ENCODE results near the gene PDSS1.
A peak's percentile ranks its signal among the peaks of the same experiment; 100 is the strongest.

Gene PDSS1

DNA sequence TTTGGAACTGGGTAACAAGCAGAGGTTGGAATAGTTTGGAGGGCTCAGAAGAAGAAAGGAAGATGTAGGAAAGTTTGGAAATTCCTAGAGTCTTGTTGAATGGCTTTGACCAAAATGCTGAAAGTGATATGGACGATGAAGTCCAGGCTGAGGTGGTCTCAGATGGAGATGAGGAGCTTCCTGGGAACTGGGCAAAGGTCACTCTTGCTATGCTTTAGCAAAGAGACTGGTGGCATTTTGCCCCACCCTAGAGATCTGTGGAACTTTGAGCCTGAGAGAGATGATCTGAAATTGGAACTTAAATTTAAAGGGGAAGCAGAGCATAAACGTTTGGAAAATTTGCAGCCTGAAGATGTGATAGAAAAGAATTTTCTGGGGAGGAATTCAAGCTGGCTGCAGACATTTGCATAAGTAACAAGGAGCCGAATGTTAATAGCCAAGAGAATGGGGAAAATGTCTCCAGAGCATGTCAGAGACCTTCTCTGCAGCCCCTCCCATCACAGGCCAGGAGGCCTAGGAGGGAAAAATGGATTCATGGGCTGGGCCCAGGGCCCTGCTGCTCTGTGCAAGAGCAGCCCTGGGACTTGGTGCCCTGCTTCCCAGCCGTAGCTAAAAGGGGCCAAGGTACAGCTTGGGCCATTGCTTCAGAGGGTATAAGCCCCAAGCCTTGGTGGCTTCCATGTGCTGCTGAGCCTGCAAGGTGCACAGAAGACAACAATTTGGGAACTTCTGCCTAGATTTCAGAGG lies 3.6 kb downstream of the PDSS1 start:
- DNase-seq, result no peak

DNA sequence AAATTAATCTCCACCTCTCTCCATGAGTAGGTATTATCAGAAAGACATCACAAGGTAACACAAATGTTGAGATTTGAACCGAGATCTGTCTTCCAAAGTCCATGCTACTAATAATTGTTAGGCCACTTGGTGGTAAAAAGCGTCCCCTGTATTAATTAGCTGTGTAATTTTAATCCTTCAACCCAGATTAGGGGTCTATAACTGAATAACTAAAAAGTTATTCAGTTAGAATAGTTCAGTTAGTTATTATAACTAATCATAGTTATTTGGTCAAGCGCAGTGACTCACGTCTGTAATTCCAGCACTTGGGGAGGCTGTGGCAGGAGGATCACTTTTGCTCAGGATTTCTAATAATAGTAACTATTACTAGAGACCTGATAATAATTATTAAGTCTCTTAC lies 5.6 kb downstream of the PDSS1 start:
- peak; percentile 3 for DNase-seq

DNA sequence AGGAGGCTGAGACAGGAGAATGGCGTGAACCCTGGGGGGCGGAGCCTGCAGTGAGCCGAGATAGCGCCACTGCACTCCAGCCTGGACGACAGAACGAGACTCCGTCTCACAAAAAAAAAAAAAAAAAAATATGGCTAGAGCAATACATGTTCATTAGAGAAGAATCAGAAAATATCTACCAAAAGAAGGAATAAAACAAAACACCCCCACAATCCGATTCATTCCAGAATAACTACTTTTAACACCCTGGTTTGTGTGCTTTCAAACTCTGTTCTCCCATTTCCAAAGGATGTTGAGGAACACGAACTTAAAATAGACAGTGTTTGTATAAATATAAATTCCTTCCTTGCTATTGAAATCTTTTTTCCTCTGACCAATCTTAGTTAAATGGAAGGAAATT lies 6.5 kb downstream of the PDSS1 start:
- DNase-seq, result no peak

DNA sequence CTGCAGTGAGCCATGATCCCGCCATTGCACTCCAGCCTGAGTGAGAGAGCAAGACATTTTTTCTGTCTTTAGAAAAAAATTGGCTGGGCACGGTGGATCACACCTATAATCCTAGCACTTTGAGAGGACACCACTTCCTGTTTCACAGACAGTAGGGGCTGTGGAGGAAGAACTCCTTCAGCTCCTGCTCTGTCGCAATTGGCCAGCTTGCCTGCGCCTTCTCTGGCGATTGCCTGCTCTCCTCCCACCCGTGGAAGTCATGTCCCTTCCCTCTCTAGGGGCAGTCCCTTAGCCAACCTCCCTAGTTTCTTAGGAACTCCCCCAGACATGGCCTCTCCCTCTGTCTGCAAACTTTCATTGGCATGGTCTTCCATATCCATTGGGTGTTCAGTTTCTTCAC lies 8.7 kb downstream of the PDSS1 start:
- DNase-seq, result no peak

DNA sequence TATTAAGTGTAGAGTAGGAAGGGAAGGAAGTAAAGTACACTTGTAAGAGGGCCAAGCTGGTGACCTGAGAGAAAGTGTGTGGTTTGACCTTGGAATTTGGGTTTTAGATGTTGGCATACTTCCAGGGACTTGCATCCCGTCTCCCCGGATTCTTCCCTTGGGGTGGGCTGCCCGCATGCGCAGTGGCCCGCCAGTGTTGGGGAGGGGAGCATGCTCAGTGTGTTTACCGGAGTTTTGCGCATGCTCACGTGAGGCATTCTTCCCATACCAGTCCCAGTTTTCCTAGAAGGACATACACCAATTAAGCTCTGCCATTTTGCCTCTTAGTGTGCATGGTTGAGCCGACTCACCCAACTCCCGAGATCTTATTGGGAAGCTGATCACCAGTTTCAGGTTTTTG lies 9.4 kb downstream of the PDSS1 start:
- DNase-seq, result no peak

DNA sequence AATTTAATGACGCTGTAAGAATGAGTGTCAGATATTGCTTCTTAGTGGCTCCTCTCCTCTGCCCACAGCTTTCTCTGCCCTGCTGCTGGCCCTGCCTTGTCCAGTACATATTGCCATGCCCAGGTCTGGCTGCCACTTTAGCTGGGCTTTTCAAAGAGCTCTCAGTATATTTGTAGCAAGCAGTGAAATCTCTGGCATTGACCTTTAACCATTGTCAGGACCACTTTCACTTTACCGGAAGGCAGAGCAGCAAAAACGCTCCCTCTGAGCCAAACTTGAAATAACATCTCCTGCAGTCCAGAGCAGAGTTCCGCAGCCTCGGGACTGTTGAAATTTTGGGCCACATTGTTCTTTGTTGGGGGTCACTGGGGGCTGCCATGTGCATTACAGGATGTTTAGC lies 13.8 kb downstream of the PDSS1 start:
- DNase-seq, result no peak

DNA sequence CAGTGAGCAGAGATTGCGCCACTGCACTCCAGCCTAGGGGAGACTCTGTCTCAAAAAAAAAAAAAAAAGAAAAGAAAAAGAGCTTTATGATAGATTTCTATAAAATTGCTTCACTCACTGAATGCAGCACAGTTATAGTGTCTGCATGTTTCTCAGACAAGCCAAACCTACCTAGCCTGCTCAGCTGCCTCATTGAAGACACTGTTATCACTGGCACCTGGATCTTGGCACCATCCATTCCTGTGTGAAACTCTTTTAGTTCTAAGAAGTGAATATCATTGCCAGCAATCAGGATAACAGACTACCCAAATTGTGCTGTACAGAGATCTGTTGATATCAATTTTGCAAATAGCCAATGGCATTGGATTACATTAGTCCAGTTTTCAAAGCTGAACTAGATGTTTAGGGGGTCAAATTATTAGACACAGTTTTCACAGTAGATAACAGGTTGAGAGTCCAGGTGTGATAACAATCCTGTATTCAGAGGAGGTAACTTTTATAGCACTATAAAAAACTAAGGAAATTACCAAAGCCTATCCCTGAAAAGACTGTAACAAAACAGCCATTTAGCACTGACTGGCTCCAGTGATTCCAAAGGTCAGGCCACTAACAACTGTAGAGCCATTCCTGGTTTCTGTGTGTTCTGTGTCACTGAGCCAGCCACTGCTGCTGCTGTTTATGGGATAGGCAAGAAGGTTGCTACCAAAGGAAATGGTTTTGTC lies 17.1 kb downstream of the PDSS1 start:
- DNase-seq, result no peak

DNA sequence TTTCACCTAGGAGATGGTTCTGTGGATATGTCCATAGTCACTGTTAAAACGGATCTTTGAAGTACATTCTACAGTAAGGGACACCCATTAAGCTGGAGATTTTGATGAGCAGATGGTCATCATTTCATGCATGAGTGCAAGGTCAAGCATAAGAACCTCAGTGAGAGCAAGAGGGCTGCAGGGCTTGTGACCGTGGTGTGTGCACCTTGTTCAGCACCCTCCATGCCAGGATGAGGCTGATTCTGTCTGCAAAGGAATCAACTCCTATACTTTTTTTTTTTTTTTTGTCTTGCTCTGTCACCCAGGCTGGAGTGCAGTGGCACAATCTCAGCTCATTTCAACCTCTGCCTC lies 17.6 kb downstream of the PDSS1 start:
- no peak for DNase-seq

DNA sequence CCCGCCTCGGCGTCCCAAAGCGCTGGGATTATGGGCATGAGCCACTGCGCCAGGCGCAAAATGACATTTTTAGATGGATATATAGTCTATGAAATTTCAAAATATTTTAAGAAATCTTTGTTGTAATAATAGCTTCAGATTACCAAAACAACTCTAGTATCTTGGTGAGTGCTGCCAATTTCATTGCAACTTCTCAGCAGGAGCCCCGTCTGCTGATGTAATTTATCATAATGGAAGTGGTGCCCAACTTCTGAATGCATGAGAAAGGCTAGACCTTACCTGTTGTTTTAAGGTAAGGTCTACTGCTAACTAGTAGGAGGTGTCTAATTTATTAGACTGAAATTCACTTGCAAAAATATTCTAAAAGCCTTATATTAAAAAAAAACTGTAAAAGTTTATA lies 20.0 kb downstream of the PDSS1 start:
- DNase-seq, result no peak

DNA sequence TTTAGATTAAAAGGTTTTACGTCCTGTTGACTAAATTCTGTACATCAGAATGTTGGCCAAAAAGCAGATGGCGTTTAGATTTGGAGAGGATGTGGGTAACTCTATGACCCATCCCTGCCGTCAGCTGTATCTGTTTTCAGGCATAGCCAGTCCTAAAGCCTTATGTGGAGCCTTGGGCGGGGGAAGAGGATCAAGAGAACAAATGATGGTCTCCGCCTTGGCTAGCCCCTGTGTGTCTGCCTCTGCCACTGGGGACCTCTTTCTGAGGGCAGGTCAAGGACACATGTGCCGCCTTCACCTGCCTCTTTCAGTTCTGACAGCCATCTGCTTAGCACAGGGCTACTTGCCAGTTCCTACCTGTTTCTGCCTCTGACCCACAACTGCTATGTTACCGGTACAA lies 24.1 kb downstream of the PDSS1 start:
- no peak for DNase-seq

DNA sequence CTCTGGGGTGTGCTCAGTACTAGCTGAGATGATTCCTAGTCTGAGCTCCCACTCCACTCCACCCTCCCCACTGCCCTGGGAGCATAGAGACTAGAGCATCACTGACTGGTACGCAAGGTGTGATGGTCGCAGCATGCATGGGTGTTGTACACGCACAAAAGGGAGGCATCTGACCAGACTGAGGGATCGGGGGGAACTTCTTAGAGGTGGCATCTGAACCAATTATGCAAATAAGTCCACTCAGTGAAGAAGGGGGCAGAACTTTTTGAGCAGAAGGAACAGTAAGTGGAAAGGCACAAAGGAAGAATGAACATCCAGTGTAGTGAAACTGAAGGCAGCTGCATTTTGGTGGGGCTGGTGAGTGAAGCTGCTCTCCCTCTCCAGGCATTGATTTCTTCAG lies 25.5 kb downstream of the PDSS1 start:
- DNase-seq, result no peak

DNA sequence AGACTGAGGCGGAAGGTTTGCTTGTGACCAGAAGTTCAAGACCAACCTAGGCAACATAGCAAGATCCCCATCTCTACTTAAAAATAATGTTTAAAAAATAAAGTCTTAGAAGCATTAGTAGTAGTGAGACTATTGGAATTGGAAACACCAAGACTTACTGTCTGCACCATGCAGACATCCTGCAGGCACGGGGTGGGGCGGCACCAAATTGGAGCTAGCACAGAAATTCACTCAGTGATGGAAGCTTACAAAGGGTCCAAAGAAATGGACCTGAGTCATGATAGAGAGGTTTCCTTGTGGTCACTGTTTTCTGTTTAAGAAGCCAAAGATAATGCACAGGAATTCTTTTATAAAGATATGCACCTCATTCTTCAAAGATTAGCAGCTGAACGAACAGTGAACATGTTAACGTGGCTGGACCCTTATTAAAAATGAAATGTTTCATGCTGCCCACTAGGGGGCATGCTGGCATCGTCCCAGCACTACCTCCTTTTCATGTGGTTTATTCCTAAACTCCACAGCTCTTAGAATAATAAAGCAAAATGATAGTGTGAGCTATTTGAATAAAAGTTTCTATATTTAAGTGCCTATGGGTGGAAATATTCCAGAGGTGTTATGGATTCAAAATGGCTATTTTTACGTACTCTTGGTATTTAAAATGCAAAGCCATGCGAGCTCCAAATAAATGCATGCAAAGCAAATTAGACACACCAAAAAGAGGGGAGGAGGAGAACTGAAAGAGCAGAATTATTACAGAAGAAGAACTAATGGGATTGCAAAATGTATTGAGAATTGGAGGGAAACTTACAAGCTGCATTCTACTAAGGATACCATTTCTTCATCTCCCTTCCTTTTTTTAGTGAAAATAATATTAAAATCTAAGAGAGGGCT lies 28.6 kb downstream of the PDSS1 start:
- peak; percentile 22 for DNase-seq

DNA sequence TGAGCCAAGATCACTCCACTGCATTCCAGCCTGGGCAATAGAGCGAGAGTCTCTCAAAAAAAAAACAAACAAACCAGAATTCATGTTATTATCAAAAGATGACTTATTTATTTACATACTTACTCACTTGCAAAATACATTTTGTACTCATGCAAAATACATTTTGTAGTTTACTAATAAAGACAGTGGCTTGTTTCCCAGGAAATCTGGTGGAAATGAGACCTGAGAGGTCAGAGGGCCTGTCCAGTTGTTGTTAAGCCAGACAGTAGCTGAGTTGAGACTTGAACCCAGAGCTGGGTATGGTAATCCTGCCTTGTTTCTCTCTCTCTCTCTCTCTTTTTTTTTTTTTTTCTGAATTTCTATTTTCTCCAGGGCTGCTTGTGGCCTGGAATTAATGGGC lies 29.5 kb downstream of the PDSS1 start:
- DNase-seq, result no peak

DNA sequence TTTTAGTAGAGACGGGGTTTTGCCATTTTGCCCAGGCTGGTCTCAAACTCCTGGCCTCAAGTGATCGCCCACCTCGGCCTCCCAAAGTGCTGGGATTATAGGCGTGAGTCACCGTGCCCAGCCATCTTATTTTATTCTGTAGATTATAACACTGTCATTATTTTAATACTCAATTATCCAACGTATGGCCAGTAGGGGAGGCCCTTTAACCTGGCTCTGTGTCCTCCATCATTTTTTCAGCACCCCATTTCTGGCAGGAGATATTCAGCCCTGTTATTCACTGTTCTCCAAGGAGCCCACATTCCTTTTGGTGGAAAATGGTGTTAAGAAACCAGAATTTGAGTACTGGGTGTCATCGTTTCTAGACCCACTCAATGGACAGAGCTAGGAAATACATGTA lies 31.5 kb downstream of the PDSS1 start:
- DNase-seq, result no peak

DNA sequence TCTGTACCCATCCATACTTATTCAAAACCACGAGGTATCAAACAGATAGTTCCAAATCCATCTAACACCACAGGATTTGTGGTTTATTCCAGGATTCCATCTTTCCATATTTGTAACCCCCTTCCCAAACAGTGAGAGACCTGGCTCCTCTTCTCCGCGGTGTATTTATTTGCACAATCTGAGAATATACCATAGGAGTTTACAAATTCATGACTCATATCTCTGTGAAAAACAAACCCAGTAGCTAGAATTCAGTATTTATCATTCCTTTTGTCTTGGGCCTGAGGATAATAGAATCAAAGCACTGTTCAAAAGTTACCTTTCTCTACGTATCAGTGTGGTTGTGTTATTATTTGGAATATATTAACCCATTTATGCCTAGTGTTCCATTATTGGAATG lies 31.9 kb downstream of the PDSS1 start:
- no peak for DNase-seq

DNA sequence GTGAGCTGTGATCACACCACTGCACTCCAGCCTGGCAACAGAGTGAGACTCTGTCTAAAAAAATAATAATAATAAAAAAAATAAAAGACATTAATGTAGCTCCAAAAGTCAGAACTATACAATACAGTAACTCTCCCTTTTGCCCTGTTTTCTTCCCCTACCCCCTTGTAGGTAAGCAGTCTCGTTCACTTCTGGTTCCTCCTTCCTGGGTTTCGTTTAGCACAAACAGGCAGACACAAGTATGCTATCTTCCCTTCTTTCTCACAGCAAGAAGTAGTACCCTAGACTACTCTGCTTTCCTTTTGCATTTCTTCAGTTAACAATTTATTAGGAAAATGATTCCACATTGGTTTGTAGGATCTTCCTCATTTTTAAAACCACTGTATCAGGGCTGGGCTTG lies 33.1 kb downstream of the PDSS1 start:
- no peak for DNase-seq

DNA sequence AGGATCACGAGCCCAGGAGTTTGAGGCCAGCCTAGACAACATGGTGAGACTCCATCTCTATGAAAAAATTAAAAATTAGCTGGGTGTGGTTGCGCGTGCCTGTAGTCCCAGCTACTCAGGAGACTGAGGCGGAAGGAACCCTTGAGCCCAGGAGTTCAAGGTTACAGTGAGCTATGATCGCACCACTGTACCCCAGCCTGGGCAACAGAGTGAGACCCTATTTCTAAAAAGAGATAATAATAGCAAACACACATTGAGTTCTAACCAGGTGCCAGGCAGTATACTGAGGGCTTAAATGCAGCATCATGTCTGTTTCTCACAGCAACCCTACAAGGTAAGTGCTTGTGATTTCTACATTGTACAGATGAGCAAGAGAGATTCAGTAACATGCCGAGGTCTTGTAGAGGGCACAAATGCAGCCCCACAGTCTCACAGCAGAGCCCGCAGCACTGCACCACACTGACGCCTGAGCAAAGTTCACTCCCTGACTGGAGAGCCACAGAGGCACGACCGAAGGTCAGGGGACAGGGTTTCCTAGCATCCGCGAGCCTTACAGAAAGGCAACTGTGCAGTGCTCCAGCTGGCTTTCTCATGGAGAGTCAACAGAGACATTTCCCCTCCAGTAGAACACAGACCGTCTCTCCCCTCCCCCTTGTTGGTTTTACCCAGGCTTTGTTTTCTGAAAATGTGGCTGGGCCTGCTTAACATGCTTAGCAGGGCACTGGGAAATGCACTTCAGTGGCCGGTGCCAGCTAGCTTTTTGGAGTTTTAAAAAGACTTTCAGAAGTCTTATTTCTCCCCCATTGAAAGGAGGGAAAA lies 36.5 kb downstream of the PDSS1 start:
- no peak for DNase-seq

DNA sequence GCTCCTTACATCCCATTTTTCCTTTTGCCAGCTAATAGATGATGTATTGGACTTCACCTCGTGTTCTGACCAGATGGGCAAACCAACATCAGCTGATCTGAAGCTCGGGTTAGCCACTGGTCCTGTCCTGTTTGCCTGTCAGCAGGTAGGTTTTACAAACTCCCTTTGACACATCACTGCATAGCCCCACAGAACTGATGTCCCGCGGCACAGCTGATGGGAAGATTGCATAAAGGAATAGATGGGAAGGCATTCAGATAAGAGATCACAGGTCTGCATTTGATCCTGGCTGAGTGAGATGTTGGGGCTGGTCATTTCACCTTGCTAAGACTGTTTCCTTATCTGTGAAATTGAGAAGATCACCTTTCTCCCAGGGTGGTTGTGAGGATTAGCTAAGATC lies 37.9 kb downstream of the PDSS1 start:
- no peak for DNase-seq

DNA sequence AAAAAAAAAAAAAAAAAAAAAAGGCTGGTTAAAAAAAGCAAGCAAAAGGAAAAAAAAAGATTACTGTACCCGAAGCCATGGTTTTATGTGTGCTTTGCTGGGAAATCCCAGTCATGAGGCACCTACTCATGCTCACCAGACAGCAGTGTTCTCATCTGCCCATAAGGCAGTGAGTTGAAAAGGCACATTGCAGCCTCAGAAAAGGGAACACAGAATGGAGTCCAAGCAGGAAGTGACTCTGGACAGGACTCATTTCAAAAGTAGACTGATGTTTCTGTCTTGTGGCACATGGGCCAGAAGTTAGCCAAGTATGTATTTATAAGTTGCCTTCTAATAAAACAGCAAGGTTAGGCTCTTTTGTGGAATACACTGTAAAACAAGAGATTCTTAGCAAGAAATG lies 40.2 kb downstream of the PDSS1 start:
- DNase-seq, result no peak

DNA sequence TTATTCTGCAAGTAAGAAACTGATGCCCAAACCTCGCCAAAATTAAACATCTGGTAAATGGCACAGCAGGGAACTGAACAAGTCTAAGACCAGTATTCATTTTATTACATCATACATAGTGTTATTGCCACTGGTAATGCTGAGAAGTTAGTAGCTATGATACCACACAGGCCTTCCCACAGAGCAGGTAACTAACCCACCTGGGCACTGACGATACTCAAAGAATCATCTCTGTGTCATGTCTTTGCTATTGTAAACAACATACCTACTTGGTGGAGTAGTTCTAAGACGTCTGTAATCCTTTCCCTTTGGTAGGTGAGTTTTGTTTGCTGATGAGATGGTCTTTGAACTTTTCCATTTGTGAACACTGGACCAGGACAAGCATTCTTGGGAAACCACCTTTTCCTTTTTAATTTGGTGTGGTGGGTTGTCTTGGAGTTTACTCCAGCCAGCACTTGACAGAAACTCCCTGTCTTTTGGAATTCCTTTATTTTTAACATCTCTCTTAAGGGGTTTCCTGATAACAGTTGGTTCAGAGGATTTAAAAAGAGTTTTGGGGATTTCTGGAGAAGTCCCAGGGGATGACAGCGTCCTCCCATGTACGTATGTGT lies 40.9 kb downstream of the PDSS1 start:
- no peak for DNase-seq

DNA sequence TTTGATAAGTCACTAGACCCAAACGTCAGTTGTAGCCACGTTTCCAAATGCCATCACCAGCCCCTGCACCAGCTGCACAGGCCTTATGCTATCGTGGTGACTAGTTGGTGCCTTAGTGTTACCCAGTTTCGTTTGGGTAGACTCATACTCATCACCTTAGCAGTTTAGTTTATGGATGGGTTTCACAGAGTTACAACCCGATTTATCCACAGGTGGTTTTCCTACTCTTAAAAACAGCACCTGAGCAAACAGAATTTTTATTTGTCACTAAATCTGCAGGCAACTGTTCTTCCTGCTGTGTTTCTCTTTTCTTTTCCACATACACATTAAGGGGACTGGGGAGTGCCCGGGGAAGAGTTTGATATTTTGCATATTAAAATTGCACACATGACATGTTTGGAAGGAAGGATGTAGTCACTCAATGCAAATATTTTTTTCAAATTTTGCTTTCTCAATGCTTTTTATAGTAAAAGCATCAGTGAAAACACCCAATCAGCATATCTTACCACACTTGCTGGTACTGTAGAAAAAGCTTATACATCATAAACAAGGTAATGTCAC lies 41.6 kb downstream of the PDSS1 start:
- no peak for DNase-seq

DNA sequence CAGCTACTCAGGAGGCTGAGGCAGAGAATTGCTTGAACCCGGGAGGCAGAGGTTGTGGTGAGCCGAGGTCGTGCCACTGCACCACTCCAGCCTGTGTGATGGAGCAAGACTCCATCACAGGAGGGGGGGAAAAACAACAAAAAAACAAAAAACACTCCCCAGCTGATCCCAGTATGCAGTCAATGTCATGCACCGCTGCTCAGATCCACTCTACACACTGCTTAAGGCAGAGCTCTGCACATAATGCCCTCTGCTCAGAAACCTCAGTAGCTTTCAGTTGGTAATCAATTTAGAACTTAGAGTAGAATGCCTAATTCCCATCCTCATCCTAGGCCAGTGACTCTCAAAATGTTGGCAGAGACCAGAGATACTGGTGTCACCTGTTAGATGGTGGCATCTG lies 43.9 kb downstream of the PDSS1 start:
- no peak for DNase-seq
